ENCODE data around the gene EIF5AL1. TPM values are rescaled to one million over a fixed set of nuclear protein-coding genes. Genes with fewer than 3 reads are reported as not detected.

EIF5AL1 gene
- total RNA-seq, 1 donor from 2014 or later, result 0.59 TPM

DNA sequence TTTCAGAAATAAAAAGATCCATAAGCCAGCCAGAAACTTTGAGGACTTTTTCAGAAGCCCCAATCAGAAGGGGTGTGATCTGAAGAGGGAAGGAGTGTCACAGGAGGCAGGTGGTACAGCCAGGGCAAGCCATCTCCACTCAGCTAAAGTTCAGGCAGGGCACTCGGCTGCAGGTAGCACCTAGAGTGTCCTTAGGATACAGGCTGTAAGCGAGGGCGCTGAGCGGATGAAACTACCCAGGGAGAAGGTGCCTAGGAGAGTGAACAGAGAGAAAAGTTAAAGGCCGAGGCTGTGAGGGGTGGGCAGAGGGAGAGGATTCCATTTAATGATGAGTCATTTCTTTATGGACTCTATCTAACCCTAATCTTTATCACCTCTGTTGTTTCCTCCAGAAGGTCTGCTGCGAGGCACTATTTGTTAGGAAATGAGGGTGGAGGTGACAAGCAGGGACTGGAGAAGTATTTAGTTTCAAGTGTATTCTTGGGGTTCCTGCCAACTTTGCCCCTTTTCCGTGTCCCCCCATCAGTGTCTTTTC is 37.1 kb upstream of the EIF5AL1 start:
- no peak for TF ChIP-seq CTCF (IDR thresholded peaks at IDR 0.05; ENCODE audit: unreplicated experiment)
- no peak overlapping the region for H3K4me3 Mint-ChIP-seq (ENCODE audit: unreplicated experiment)
- H3K27ac Mint-ChIP-seq (ENCODE audit: unreplicated experiment), result no peak overlapping the region
- H3K9me3 Mint-ChIP-seq (ENCODE audit: unreplicated experiment), result no peaks in the 10 kb centered on the region
- DNase-seq (ENCODE audit: low spot score), result no peak
- peaks cover 2% of the 10 kb centered on the region for H3K27me3 Mint-ChIP-seq (ENCODE audit: unreplicated experiment)
- no peaks in the 10 kb centered on the region for H3K36me3 Mint-ChIP-seq (ENCODE audit: low read depth, unreplicated experiment)
- peaks cover 22% of the 10 kb centered on the region for H3K4me1 Mint-ChIP-seq (ENCODE audit: unreplicated experiment)

DNA sequence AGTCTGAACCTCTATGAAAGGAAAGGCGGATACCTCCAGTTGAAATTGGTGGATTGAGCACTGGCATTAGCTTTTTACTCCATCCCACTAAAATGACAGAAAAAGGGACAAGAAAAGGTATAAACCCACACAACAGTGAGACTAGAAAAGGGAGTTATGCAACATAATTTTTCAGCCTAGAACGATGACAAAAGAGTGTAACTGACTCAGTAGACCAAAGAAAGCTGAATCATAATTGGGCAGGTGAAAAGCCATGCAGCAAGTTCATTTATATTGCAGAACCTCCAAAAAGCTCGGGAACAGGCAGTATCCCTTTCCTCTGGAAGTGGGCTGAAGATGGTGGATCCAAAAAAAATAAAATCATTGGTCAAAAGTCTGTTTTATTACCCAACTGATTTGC is 36.5 kb upstream of the EIF5AL1 start:
- DNase-seq (ENCODE audit: low spot score), result no peak
- TF ChIP-seq CTCF (IDR thresholded peaks at IDR 0.05; ENCODE audit: unreplicated experiment), result no peak
- Mint-ChIP-seq H3K4me3 (ENCODE audit: unreplicated experiment) (no peak overlapping the region), H3K4me1 (ENCODE audit: unreplicated experiment) (peaks cover 22% of the 10 kb centered on the region), H3K27ac (ENCODE audit: unreplicated experiment) (no peak overlapping the region), H3K9me3 (ENCODE audit: unreplicated experiment) (no peaks in the 10 kb centered on the region), H3K36me3 (ENCODE audit: low read depth, unreplicated experiment) (no peaks in the 10 kb centered on the region), H3K27me3 (ENCODE audit: unreplicated experiment) (peaks cover 2% of the 10 kb centered on the region)

- H3K4me1 Mint-ChIP-seq (ENCODE audit: unreplicated experiment), result peaks cover 17% of the 10 kb centered on the region
- H3K36me3 Mint-ChIP-seq (ENCODE audit: low read depth, unreplicated experiment), result no peaks in the 10 kb centered on the region
- no peak overlapping the region for H3K4me3 Mint-ChIP-seq (ENCODE audit: unreplicated experiment)
- no peak overlapping the region for H3K27ac Mint-ChIP-seq (ENCODE audit: unreplicated experiment)
- no peaks in the 10 kb centered on the region for H3K27me3 Mint-ChIP-seq (ENCODE audit: unreplicated experiment)
- TF ChIP-seq CTCF (IDR thresholded peaks at IDR 0.05; ENCODE audit: unreplicated experiment), result no peak
- no peaks in the 10 kb centered on the region for H3K9me3 Mint-ChIP-seq (ENCODE audit: unreplicated experiment)
- DNase-seq (ENCODE audit: low spot score), result no peak
Observed at GRCh38 chr10:79476645-79477044, 35.7 kb upstream of the EIF5AL1 start.

DNA sequence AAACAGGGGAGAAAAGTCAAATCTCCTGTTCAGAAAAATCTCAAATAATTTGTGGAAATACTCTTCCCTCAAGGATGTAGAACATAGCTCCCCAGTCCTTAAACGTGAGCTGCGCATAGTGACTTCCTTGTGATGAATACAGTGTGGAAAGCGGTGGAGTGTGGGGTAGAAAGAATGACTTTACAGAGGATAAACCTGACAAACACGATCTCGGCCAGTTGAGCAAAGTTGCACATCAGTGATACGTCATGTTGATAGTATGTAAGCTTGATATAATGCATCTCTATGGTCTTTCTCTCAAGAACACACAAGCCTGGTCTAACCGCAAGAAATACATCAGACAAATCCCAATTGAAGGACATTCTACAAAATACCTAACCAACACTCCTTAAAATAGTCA is 34.9 kb upstream of the EIF5AL1 start:
- Mint-ChIP-seq H3K4me1 (ENCODE audit: unreplicated experiment) (peaks cover 12% of the 10 kb centered on the region), H3K36me3 (ENCODE audit: low read depth, unreplicated experiment) (no peaks in the 10 kb centered on the region), H3K27ac (ENCODE audit: unreplicated experiment) (no peak overlapping the region), H3K4me3 (ENCODE audit: unreplicated experiment) (no peak overlapping the region), H3K27me3 (ENCODE audit: unreplicated experiment) (no peaks in the 10 kb centered on the region), H3K9me3 (ENCODE audit: unreplicated experiment) (no peaks in the 10 kb centered on the region)
- no peak for DNase-seq (ENCODE audit: low spot score)
- no peak for TF ChIP-seq CTCF (IDR thresholded peaks at IDR 0.05; ENCODE audit: unreplicated experiment)

- no peak for TF ChIP-seq CTCF (IDR thresholded peaks at IDR 0.05; ENCODE audit: unreplicated experiment)
- Mint-ChIP-seq H3K27ac (ENCODE audit: unreplicated experiment) (no peak overlapping the region), H3K4me3 (ENCODE audit: unreplicated experiment) (no peak overlapping the region), H3K4me1 (ENCODE audit: unreplicated experiment) (no peaks in the 10 kb centered on the region), H3K36me3 (ENCODE audit: low read depth, unreplicated experiment) (no peaks in the 10 kb centered on the region), H3K9me3 (ENCODE audit: unreplicated experiment) (no peaks in the 10 kb centered on the region), H3K27me3 (ENCODE audit: unreplicated experiment) (no peaks in the 10 kb centered on the region)
- DNase-seq (ENCODE audit: low spot score), result no peak
Observed at GRCh38 chr10:79479283-79479909, 32.9 kb upstream of the EIF5AL1 start.
